ENCODE data around the gene PLEKHH1.
"Not testable (repeated sequence)": the region's sequence is repeated elsewhere in the genome, so short reads cannot be mapped to it uniquely, and the experiment has no call there.

PLEKHH1 gene

GRCh38 chr14:67618617-67619063, 85.5 kb downstream of the PLEKHH1 start:
- TF ChIP-seq, protein P1, sequence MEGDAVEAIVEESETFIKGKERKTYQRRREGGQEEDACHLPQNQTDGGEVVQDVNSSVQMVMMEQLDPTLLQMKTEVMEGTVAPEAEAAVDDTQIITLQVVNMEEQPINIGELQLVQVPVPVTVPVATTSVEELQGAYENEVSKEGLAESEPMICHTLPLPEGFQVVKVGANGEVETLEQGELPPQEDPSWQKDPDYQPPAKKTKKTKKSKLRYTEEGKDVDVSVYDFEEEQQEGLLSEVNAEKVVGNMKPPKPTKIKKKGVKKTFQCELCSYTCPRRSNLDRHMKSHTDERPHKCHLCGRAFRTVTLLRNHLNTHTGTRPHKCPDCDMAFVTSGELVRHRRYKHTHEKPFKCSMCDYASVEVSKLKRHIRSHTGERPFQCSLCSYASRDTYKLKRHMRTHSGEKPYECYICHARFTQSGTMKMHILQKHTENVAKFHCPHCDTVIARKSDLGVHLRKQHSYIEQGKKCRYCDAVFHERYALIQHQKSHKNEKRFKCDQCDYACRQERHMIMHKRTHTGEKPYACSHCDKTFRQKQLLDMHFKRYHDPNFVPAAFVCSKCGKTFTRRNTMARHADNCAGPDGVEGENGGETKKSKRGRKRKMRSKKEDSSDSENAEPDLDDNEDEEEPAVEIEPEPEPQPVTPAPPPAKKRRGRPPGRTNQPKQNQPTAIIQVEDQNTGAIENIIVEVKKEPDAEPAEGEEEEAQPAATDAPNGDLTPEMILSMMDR (IDR thresholded peaks at IDR 0.05; ENCODE audit: insufficient read depth, low read length, poor library complexity, severe bottlenecking) = peak; percentile 65
- DNase-seq (ENCODE audit: extremely low read depth, insufficient read length) = peak; percentile 37
- no peaks in the 10 kb centered on the region; the same call in none of the 2 replicates for H3K27me3 ChIP-seq (replicated peaks; ENCODE audit: control insufficient read depth, insufficient read depth, low read length)
- H3K36me3 ChIP-seq (ENCODE audit: control insufficient read depth, insufficient read depth, low read length) = no peaks in the 10 kb centered on the region
- no peak overlapping the region for H3K4me3 ChIP-seq (replicated peaks; ENCODE audit: low read depth, low read length)

- no peaks in the 10 kb centered on the region for H3K36me3 ChIP-seq (ENCODE audit: control insufficient read depth, insufficient read depth, low read length)
- peak; percentile 92 for DNase-seq (ENCODE audit: extremely low read depth, insufficient read length)
- TF ChIP-seq, protein P1 (IDR thresholded peaks at IDR 0.05; ENCODE audit: insufficient read depth, low read length, poor library complexity, severe bottlenecking) = peak; percentile 9
Measured at GRCh38 chr14:67619446-67620216, 86.5 kb downstream of the PLEKHH1 start, which contains the start of gene ARG2. TSS of gene ARG2 (plus strand) at chr14:67619920. CDS start at chr14:67619978, 58 bp downstream.

GRCh38 chr14:67620217-67620785, 87.2 kb downstream of the PLEKHH1 start:
- H3K36me3 ChIP-seq (ENCODE audit: control insufficient read depth, insufficient read depth, low read length) = no peaks in the 10 kb centered on the region
- TF ChIP-seq, protein P1 (IDR thresholded peaks at IDR 0.05; ENCODE audit: insufficient read depth, low read length, poor library complexity, severe bottlenecking) = no peak
- H3K4me3 ChIP-seq (replicated peaks; ENCODE audit: low read depth, low read length) = peak overlapping the region; percentile 70
- no peak for DNase-seq (ENCODE audit: extremely low read depth, insufficient read length)
- H3K27me3 ChIP-seq (replicated peaks; ENCODE audit: control insufficient read depth, insufficient read depth, low read length) = no peaks in the 10 kb centered on the region; the same call in none of the 2 replicates

More at GRCh38 chr14:67619446-67620216, 86.5 kb downstream of the PLEKHH1 start, which contains the start of gene ARG2:
- Histone ChIP-seq H3K27me3 (replicated peaks; ENCODE audit: control insufficient read depth, insufficient read depth, low read length) (no peaks in the 10 kb centered on the region; the same call in none of the 2 replicates), H3K4me3 (replicated peaks; ENCODE audit: low read depth, low read length) (peak within 1 kb of the TSS; percentile 70)

- no peak for DNase-seq (ENCODE audit: extremely low read depth, insufficient read length)
- no peaks in the 10 kb centered on the region; the same call in none of the 2 replicates for H3K27me3 ChIP-seq (replicated peaks; ENCODE audit: control insufficient read depth, insufficient read depth, low read length)
- TF ChIP-seq, protein P1 (IDR thresholded peaks at IDR 0.05; ENCODE audit: insufficient read depth, low read length, poor library complexity, severe bottlenecking) = no peak
- no peak overlapping the region for H3K4me3 ChIP-seq (replicated peaks; ENCODE audit: low read depth, low read length)
- H3K36me3 ChIP-seq (ENCODE audit: control insufficient read depth, insufficient read depth, low read length) = no peaks in the 10 kb centered on the region
Measured at GRCh38 chr14:67622675-67623074, 89.6 kb downstream of the PLEKHH1 start.

GRCh38 chr14:67623114-67623513, 90.0 kb downstream of the PLEKHH1 start:
- Histone ChIP-seq H3K4me3 (replicated peaks; ENCODE audit: low read depth, low read length) (no peak overlapping the region), H3K27me3 (replicated peaks; ENCODE audit: control insufficient read depth, insufficient read depth, low read length) (no peaks in the 10 kb centered on the region; the same call in none of the 2 replicates), H3K36me3 (ENCODE audit: control insufficient read depth, insufficient read depth, low read length) (no peaks in the 10 kb centered on the region)
- TF ChIP-seq, protein P1 (IDR thresholded peaks at IDR 0.05; ENCODE audit: insufficient read depth, low read length, poor library complexity, severe bottlenecking) = no peak
- no peak for DNase-seq (ENCODE audit: extremely low read depth, insufficient read length)

DNA sequence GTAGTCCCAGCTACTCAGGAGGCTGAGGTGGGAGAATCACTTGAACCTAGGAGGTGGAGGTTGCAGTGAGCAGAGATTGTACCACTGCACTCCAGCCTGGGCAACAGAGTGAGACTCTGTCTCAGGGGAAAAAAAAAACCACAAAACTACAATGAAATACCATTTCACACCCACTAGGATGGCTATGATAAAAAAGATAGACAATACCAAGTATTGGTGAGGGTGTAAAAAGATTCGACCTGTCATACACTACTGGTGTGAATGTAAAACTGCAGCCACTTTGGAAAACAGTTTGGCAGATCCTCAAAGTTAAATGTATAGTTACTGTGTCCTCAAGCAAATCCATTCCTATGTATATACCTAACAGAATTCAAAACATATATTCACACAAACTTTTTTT, 93.0 kb downstream of the PLEKHH1 start:
- H3K27me3 ChIP-seq (replicated peaks; ENCODE audit: control insufficient read depth, insufficient read depth, low read length); H3K4me3 ChIP-seq (replicated peaks; ENCODE audit: low read depth, low read length); H3K36me3 ChIP-seq (ENCODE audit: control insufficient read depth, insufficient read depth, low read length); DNase-seq (ENCODE audit: extremely low read depth, insufficient read length): not testable (repeated sequence)
